Measurements from ENCODE around the gene TCF23.

Gene TCF23

GRCh38 chr2:27128668-27129571 lies 19.9 kb upstream of the TCF23 start:
- DNase-seq = no peak

- no peak for DNase-seq
Observed at GRCh38 chr2:27130396-27130795, 18.4 kb upstream of the TCF23 start.

GRCh38 chr2:27131429-27131828 lies 17.4 kb upstream of the TCF23 start:
- no peak for DNase-seq

- DNase-seq = no peak
Observed at GRCh38 chr2:27133195-27133875, 15.5 kb upstream of the TCF23 start.

GRCh38 chr2:27133905-27134780 lies 14.7 kb upstream of the TCF23 start, which contains the start of gene PREB:
Gene PREB (minus strand): TSS chr2:27134636. CDS start chr2:27134421, 215 bp downstream.
- DNase-seq = peak; percentile 98

GRCh38 chr2:27134781-27135477 lies 13.9 kb upstream of the TCF23 start:
- DNase-seq = no peak

- no peak for DNase-seq
Observed at GRCh38 chr2:27135478-27135955, 13.3 kb upstream of the TCF23 start.

- DNase-seq = no peak
Observed at GRCh38 chr2:27136751-27137150, 12.1 kb upstream of the TCF23 start.

- no peak for DNase-seq
Observed at GRCh38 chr2:27137322-27137935, 11.4 kb upstream of the TCF23 start.

- no peak for DNase-seq
Observed at GRCh38 chr2:27138111-27138510, 10.7 kb upstream of the TCF23 start.

- DNase-seq = no peak
Observed at GRCh38 chr2:27139310-27139709, 9.5 kb upstream of the TCF23 start, which contains the start of gene PRR30. Gene PRR30 (minus strand): TSS chr2:27139410. CDS start chr2:27138329, 1,081 bp downstream.

- no peak for DNase-seq
Observed at GRCh38 chr2:27143285-27143684, 5.5 kb upstream of the TCF23 start.

- no peak for DNase-seq
Observed at GRCh38 chr2:27145682-27146081, 3.1 kb upstream of the TCF23 start.

- DNase-seq = no peak
Observed at GRCh38 chr2:27147935-27148334, 869 bp upstream of the TCF23 start.

GRCh38 chr2:27149570-27150405 lies 984 bp downstream of the TCF23 start:
- DNase-seq = no peak

GRCh38 chr2:27150639-27151230 lies 1.9 kb downstream of the TCF23 start:
- DNase-seq = no peak

- no peak for DNase-seq
Observed at GRCh38 chr2:27152102-27152795, 3.4 kb downstream of the TCF23 start.

GRCh38 chr2:27152796-27153464 lies 4.1 kb downstream of the TCF23 start:
- no peak for DNase-seq

GRCh38 chr2:27154488-27154887 lies 5.7 kb downstream of the TCF23 start:
- no peak for DNase-seq
